Retina (tissue), 1 donor: ENCODE results near the gene UBE2L5.

Source experiments
- DNase-seq: peaks from one replicate; pipeline ENCODE4 v3.0.0-alpha.2; 2016

Gene UBE2L5

GRCh38 chr13:30422054-30422839, at the start of gene UBE2L5:
TSS of gene UBE2L5 (plus strand) at chr13:30422493. CDS start at chr13:30427991, 5,498 bp downstream.
- DNase-seq = peak; percentile 77

GRCh38 chr13:30373727-30374126, 48.6 kb upstream of the UBE2L5 start:
- no peak for DNase-seq

GRCh38 chr13:30375265-30375835, 46.9 kb upstream of the UBE2L5 start:
- no peak for DNase-seq

- DNase-seq = no peak
These were observed 45.6 kb upstream of the UBE2L5 start for GRCh38 chr13:30376426-30377311.

- DNase-seq = no peak
These were observed 45.0 kb upstream of the UBE2L5 start for GRCh38 chr13:30377312-30377685.

GRCh38 chr13:30378191-30378590, 44.1 kb upstream of the UBE2L5 start:
- no peak for DNase-seq

GRCh38 chr13:30381049-30381448, 41.2 kb upstream of the UBE2L5 start:
- DNase-seq = no peak

- DNase-seq = no peak
These were observed 39.3 kb upstream of the UBE2L5 start for GRCh38 chr13:30382836-30383525.

DNA sequence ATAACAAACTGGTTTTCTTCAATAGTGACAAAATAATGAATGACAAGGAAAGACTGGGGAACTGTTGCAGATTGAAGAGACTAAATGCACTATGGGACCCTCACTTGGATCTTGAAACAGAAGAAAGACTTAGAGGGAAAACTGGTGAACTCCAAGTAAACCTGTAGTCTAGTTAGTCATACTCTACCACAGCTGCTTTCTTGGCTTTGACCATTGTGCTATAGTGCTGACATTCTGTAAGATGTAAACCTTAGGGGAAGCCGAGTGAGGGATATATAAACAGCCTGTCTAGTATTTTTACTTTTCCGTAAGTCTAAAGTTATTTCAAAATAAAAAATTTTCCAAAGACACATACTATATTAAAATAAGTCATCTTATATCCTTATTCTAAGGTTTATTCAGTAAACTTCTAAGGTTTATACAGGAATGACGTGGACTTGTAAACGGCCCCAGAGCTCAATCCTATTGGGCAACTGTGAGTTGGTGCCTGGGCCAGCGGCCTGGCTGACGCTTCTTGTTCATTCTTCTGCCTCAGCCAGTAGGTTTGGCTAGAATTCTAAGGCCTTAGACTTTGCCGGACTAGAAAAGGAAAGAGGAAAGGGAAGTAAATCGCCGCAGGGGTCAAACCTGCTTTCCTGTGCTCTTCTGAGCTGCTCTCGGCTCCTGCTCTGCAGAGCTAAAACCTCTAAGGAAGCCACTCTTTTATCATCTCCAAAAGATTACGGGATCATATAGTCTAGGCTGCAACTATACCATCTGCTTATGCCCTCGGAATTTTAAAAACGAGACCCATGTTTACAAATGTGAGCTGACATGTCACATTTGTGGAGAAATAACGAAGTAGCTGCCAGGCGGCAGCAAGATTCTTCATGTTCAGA, 33.6 kb upstream of the UBE2L5 start:
- no peak for DNase-seq

DNA sequence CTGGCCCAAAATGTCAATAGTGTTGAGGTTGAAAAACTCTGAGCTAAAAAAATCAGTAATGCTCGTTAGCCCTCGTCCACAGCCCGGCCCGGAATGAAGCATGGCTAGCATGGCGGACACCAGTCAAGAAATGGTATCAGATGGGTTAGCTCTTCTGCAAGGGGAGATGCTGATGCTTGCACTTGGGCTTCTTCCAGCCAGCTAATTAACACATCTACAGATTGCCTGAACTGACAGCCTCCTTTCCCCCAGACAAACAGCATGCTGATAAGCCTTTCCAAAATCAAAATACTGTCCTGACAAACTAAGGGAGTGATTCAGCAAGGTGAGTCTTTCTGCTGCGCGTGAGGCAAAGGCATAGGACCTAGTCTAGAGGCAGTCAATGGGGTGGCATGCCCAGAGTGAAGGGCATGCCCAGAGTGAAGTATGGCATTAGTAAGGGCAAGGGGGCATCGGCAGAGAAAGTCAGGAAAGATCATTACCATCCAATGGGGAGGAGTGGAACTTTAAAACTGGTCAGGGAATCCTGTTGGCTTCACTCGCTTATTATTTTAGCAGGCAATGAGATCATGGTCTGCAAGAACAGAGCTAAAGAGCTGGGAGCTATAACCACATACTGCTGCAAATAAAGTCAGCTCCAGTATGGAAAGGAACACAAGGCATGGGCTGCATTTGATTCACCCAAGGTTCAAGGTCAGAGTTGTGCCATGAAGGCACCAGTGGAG, 30.2 kb upstream of the UBE2L5 start:
- DNase-seq = no peak

GRCh38 chr13:30392681-30393045, 29.6 kb upstream of the UBE2L5 start:
- no peak for DNase-seq

DNA sequence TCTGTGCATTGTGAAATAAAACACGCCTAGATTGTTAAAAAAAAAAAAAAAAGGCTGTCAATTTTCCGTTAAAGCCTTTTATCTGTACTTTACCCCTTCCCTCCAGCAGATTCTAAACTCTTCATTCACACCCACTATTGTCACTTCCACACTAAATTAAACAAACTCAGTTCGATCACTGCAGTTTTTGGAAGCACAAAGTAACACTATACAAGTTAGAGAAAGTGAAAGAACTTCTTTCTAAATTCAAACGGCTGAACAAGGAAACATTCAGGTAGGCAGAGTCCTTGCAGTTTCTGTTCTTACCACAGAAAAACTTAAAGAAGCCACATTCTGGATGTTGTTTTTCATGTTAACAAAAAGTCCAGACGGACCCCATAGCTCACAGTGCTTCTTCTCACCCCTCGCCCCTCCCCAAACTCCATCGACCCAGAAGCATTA, 27.5 kb upstream of the UBE2L5 start:
- DNase-seq = peak; percentile 17

- DNase-seq = peak; percentile 82
These were observed 26.8 kb upstream of the UBE2L5 start for GRCh38 chr13:30395192-30396158.

DNA sequence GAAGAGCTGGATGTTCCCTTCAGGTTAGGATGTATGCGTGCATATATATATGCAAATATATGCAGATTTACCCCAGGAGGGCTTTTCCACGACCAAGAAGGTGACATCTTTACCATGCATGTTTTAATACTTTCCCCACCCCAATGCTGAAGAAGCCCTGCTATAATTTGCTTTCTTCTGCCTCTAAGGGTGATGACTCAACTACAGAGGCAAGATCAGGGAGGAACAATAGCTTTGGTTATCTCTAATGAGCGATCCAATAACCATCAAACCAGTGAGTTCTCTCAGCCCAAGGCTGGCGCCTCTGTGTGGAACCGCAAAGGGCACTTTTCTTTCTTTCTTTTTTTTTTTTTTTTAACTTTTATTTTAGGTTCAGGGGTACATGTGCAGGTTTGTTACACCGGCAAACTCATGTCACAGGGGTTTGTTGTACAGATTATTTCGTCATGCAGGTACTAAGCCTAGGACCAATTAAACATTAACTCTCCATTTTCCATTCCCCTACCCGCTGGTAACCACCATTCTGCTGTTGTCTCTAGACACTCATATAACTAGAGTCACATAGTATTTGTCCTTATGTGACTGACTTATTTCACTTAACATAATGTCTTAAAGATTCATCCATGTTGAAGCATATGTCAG, 25.7 kb upstream of the UBE2L5 start:
- no peak for DNase-seq

DNA sequence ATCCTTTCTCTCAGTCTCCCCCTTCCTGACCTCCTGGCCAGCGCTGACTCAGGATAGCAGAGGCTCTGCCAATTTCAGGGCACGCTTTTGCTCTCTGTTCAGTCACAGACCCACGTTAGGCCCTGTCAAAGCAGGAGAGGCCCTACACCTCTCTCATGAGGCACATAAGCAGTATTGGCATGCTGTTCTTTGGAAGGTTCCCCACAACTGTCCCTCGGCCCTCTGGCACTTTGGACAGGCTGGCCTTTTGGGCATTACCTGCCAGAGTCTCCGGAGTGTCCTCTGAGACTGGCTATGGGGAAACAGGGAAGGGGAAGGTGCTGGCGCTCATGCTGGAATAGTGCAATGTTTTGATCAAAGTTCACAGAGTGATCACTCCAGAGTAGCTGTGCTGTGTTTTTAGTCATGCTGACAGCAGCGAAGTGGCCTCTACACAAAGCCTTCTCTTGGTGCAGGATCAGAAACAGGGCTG, 23.7 kb upstream of the UBE2L5 start:
- no peak for DNase-seq

GRCh38 chr13:30400376-30400775, 21.9 kb upstream of the UBE2L5 start:
- no peak for DNase-seq

DNA sequence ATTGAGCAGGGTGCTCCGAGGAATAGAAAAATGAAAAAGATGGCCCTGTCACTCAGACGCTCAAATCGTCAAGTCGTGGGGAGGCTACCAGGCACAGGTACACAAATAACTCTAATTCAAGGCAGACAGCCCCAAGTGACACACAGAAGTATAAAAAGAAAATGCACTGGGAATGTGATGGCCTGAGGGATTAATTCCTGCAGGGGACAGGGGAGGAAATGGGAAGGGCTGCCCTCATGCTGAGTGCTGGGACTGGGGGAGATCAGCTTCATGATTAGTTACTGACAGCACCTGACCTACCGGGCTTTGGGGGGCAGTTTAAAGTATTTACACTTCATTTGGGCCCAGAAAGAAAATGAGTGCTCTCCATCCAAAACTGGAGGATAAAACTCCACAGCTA, 20.9 kb upstream of the UBE2L5 start:
- DNase-seq = no peak

DNA sequence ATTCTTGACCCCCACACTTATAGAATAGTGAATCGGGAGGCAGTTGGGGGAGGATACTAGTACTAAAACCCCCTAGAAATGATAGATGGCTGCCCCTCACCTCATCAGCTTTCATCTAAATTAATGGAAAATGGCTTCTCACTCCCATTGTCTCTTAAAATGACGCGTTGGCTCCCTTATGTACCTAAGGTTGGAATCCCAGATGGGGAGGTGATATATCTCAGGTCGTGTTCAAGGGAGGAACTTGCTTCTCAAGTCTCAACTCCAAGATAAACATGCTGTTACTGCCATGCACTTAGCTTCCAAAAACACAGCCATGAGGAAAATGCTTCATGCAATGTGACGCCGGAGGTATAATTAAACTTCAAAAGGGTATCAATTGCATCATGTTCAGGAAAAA, 18.8 kb upstream of the UBE2L5 start:
- DNase-seq = no peak

DNA sequence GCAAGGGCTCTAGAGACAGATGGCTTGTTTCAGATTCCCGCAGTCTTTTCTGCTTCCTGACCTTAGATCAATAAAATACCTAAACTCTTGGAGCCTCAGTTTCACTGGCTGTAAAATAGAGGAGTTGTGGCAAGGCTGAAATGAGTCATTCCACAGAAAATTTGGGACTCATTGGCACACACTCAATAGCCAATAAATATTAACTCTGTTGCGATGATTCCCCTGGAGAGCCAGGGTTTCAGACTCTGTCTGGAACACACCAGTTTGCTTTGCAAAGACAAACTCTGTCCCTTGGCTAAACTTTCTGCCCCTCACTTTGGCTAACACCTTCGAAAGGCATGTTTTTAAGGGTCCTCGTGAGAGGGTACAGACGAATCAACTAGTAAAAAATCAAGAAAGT, 18.1 kb upstream of the UBE2L5 start:
- no peak for DNase-seq
